ENCODE results near the gene TAS2R41. TPM values are rescaled to one million over a fixed set of nuclear protein-coding genes. Genes with fewer than 3 reads are reported as not detected.

Gene TAS2R41
- total RNA-seq, 1 donor from 2014 or later = not detected

DNA sequence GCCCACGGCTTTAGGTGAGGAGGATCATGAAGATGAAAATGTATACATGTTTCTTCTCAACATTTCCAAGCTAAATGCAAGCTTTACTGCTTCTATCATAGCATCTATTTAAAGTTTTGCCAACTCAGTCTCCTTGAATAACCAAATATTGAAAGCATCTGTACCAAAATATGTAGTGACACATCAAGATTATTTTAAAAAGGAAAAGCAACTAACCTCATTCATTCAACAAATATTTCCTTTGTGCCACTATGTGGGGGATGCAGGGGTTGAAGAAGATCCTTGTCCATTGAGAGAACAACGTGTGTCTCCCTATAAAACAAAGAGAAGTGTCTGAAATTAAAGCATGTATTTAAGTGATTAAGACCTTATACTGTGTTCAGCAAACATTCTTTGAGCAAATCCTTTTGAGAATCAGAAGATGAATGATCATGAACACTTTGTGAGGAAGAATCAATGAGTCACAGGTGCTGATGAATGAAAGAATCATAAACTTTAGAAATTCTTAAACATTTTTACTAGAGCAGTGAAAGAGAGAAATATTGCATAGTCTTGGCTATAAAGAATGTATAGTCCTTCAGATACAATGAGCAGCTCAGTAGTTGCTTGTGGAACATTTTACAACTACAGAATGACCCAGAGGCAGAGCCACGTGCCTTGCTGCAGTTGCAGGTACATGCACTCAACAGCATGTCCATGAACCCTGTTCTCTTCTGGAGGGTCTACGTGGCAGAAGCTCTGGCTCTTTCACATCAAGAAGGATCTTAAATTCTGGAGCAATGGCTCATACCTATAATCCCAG, 20.5 kb upstream of the TAS2R41 start:
- peak; percentile 46 for DNase-seq (ENCODE audit: low read depth)
- H3K4me3 ChIP-seq (ENCODE audit: low read depth, low read length) = no peak overlapping the region
- no peaks in the 10 kb centered on the region for H3K36me3 ChIP-seq (ENCODE audit: control insufficient read depth, insufficient read depth, low read length)
- TF ChIP-seq, protein P1, sequence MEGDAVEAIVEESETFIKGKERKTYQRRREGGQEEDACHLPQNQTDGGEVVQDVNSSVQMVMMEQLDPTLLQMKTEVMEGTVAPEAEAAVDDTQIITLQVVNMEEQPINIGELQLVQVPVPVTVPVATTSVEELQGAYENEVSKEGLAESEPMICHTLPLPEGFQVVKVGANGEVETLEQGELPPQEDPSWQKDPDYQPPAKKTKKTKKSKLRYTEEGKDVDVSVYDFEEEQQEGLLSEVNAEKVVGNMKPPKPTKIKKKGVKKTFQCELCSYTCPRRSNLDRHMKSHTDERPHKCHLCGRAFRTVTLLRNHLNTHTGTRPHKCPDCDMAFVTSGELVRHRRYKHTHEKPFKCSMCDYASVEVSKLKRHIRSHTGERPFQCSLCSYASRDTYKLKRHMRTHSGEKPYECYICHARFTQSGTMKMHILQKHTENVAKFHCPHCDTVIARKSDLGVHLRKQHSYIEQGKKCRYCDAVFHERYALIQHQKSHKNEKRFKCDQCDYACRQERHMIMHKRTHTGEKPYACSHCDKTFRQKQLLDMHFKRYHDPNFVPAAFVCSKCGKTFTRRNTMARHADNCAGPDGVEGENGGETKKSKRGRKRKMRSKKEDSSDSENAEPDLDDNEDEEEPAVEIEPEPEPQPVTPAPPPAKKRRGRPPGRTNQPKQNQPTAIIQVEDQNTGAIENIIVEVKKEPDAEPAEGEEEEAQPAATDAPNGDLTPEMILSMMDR (IDR thresholded peaks at IDR 0.05; ENCODE audit: insufficient read depth, low read length, severe bottlenecking) = no peak
- no peak for FAIRE-seq
- no peaks in the 10 kb centered on the region for H3K27me3 ChIP-seq (ENCODE audit: control insufficient read depth, insufficient read depth, low read length)

DNA sequence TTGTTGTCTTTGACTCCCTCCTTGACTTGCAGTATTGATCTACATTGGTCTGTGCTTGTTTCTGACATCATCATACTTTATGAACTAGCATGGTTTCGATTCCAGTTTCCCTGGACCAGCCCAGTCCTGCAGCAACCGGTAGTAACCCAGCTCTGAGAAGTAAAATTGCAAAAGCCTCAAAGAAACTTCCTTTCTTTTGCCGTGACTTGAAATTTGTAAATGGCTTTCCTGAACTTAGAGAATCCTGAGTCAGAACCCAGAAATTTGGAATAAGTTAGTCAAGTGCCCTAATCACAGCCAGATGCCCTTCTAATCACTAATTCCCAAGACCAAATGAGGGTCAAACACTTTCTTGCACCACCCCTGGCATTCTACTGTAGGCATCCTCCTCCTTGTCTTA, 19.4 kb upstream of the TAS2R41 start:
- TF ChIP-seq, protein P1 (IDR thresholded peaks at IDR 0.05; ENCODE audit: insufficient read depth, low read length, severe bottlenecking) = no peak
- FAIRE-seq (no peak), DNase-seq (ENCODE audit: low read depth) (peak; percentile 74)
- Histone ChIP-seq H3K4me3 (ENCODE audit: low read depth, low read length) (no peak overlapping the region), H3K27me3 (ENCODE audit: control insufficient read depth, insufficient read depth, low read length) (no peaks in the 10 kb centered on the region), H3K36me3 (ENCODE audit: control insufficient read depth, insufficient read depth, low read length) (no peaks in the 10 kb centered on the region)

DNA sequence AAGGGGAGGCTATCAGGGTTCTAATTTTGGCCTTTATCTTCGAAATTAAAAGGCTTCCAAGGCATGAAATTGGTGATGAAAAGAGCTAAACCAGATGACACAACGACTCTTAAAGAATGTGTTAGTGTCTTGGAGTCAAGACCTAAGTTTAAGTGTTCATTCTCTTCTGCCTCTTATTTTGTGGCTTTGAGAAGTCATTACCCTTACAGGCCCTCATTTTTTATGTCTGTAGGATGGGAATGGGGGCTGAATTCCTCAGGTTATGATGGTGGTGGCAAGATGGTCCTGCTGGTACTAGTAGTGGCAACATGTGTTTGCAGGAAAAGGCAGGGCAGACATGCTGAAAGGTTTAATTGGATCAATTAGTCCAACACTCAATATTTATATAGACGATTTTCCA, 19.0 kb upstream of the TAS2R41 start:
- DNase-seq (ENCODE audit: low read depth) = no peak
- Histone ChIP-seq H3K4me3 (ENCODE audit: low read depth, low read length) (no peak overlapping the region), H3K36me3 (ENCODE audit: control insufficient read depth, insufficient read depth, low read length) (no peaks in the 10 kb centered on the region), H3K27me3 (ENCODE audit: control insufficient read depth, insufficient read depth, low read length) (no peaks in the 10 kb centered on the region)
- TF ChIP-seq, protein P1 (IDR thresholded peaks at IDR 0.05; ENCODE audit: insufficient read depth, low read length, severe bottlenecking) = no peak
- FAIRE-seq = no peak

DNA sequence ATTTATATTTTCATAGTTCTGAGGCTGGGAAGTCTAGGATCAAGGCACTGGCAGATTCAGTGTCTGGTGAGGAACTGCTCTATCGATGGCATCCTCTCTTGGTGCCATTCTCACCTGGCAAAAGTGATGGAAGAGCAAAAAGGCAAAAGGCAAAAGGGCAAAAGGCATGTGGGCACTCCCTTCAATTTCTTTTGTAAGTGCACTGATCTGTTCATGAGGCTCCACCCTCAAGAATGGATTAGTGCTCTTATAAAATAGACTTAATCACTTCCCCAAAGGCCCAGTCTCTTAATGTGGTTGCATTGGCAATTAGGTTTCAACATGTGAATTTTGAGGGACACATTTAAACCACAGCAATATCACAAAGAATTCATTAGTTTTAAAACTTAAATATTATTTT, 18.3 kb upstream of the TAS2R41 start:
- no peak for FAIRE-seq
- DNase-seq (ENCODE audit: low read depth) = no peak
- TF ChIP-seq, protein P1 (IDR thresholded peaks at IDR 0.05; ENCODE audit: insufficient read depth, low read length, severe bottlenecking) = no peak
- Histone ChIP-seq H3K27me3 (ENCODE audit: control insufficient read depth, insufficient read depth, low read length) (no peaks in the 10 kb centered on the region), H3K4me3 (ENCODE audit: low read depth, low read length) (no peak overlapping the region), H3K36me3 (ENCODE audit: control insufficient read depth, insufficient read depth, low read length) (no peaks in the 10 kb centered on the region)

- Histone ChIP-seq H3K4me3 (ENCODE audit: low read depth, low read length) (no peak overlapping the region), H3K27me3 (ENCODE audit: control insufficient read depth, insufficient read depth, low read length) (no peaks in the 10 kb centered on the region), H3K36me3 (ENCODE audit: control insufficient read depth, insufficient read depth, low read length) (no peaks in the 10 kb centered on the region)
- TF ChIP-seq, protein P1 (IDR thresholded peaks at IDR 0.05; ENCODE audit: insufficient read depth, low read length, severe bottlenecking) = no peak
- FAIRE-seq (no peak), DNase-seq (ENCODE audit: low read depth) (no peak)
Measured at GRCh38 chr7:143460271-143460979, 17.2 kb upstream of the TAS2R41 start.
